Measurements from ENCODE around the gene NAGS. TPM values are rescaled to one million over a fixed set of nuclear protein-coding genes. Genes with fewer than 3 reads are reported as not detected.

NAGS gene
- total RNA-seq, 1 donor from 2014 or later: under 0.01 TPM

DNA sequence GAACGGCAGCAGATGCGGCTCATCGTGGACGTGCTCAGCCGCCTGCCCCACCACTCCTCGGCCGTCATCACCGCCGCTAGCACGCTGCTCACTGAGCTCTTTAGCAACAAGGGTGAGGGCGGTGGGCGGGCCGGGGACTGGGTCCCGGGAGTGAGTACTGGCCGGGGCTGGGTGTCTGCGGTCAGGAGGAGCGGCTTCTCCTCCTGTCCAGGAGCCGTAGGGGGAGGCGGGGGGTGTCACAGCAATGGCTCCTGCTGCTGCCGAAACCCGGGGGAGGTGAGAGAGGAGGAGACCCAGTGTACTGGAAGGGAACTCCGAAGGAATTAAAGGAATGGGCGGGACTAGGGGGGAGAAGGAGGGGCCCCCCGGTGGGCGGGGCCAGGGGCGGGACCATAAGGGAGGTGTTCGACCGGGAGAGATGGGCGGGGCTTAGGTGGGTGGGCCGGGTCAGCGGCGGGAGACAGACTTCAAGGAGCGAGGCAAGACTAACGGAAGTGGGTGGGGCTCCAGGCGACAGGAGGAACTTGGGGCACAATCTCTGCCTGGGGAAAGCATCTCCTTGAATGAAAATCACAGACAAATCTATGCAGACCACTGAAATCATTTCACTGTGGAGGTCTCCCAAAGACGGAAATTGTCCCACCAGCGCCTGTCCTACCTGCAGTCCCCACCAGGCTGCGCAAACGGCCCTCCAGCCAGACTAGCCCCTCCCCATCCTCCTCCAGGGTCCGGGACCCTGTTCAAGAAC lies 2.4 kb downstream of the NAGS start:
- H3K27ac ChIP-seq (ENCODE audit: low read depth, low read length): no peak overlapping the region
- peak overlapping the region; percentile 71 to 78 (median 73) for H3K4me3 ChIP-seq (ENCODE audit: low read length in 3 of 3)
- H3K36me3 ChIP-seq (ENCODE audit: control insufficient read depth in 3 of 3, insufficient read depth in 3 of 3, low read length in 3 of 3): peaks cover 3 to 13% (median 10%) of the 10 kb centered on the region in 3 donors
- no peaks in the 10 kb centered on the region for H3K9me3 ChIP-seq (ENCODE audit: control insufficient read depth in 3 of 3, low read length in 3 of 3)
- peak overlapping the region; percentile 53 to 74 (median 65) for H3K9ac ChIP-seq (ENCODE audit: low read depth in 1 of 3, low read length in 3 of 3)
- H3K27me3 ChIP-seq (ENCODE audit: control insufficient read depth in 3 of 3, insufficient read depth in 3 of 3, low read length in 3 of 3): peaks cover 33 to 58% (median 41%) of the 10 kb centered on the region in 3 donors
- peaks cover 28 to 38% (median 34%) of the 10 kb centered on the region in 3 donors for H3K4me1 ChIP-seq (ENCODE audit: control insufficient read depth in 3 of 3, insufficient read depth in 3 of 3, low read length in 3 of 3)

DNA sequence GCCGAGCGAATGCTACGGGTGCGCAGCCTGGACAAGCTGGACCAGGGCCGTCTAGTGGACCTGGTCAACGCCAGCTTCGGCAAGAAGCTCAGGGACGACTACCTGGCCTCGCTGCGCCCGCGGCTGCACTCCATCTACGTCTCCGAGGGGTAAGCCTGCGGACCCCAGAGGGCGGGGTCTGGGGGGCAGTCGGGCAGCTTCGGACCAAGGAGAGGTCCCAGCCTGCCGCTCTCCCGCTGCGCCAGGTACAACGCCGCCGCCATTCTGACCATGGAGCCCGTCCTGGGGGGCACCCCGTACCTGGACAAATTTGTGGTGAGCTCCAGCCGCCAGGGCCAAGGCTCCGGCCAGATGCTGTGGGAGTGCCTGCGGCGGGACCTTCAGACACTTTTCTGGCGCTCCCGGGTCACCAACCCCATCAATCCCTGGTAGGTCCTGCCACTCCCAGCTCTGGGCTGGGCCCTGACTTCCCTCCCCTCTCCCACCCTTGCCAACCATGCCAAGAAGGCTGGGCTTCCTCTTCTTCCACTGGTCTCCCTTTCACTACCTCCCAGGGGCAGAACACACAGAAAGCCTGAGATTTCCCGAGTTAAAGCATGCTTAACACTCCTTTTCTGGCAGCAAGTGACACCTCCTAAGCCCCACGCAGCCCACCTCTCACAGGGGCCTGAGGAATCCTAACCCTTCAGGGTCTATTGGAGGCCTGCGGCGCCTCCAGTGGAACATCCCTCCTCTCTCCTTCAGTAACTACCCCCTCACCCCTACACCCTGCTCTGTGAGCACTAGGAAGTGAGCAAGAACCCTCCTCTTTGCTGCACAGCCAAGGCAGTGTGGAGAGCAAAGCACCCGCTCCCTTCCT lies 3.2 kb downstream of the NAGS start:
- Histone ChIP-seq H3K9me3 (ENCODE audit: control insufficient read depth in 3 of 3, low read length in 3 of 3) (no peaks in the 10 kb centered on the region), H3K4me3 (ENCODE audit: low read length in 3 of 3) (peak overlapping the region; percentile 71 to 78 (median 73)), H3K4me1 (ENCODE audit: control insufficient read depth in 3 of 3, insufficient read depth in 3 of 3, low read length in 3 of 3) (peaks cover 28 to 38% (median 34%) of the 10 kb centered on the region in 3 donors), H3K27ac (ENCODE audit: low read depth, low read length) (no peak overlapping the region), H3K27me3 (ENCODE audit: control insufficient read depth in 3 of 3, insufficient read depth in 3 of 3, low read length in 3 of 3) (peaks cover 28 to 50% (median 35%) of the 10 kb centered on the region in 3 donors), H3K36me3 (ENCODE audit: control insufficient read depth in 3 of 3, insufficient read depth in 3 of 3, low read length in 3 of 3) (peaks cover 9 to 17% (median 16%) of the 10 kb centered on the region in 3 donors), H3K9ac (ENCODE audit: low read depth in 1 of 3, low read length in 3 of 3) (peak overlapping the region; percentile 53 to 74 (median 65))

DNA sequence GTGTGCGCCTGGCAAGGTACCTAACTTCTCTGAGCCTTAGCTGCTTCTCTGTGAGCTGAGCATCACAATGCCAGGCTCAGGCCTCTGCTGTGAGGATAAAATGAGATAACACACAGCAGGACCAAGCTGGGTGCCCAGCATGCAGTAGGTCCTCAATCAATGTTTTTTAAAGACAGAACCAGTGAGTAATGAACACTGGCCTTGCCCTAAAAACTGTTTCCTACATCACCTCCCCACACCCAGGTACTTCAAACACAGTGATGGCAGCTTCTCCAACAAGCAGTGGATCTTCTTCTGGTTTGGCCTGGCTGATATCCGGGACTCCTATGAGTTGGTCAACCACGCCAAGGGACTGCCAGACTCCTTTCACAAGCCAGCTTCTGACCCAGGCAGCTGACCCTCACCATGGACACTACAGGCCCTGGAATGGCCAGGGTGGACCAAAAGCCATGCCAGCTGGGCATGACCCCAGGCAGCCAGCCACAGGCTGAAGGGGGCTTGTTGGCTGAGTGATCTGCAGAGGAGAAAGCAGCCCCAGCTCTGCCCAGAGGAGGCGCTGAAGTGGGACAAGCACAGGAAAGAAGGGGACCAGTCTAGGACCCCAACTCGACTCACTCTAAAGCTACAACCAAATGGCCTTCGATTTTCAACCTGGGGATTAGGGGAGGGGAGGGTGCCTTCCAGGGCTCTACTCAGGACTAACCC lies 3.9 kb downstream of the NAGS start:
- H3K9ac ChIP-seq (ENCODE audit: low read depth in 1 of 3, low read length in 3 of 3): no peak overlapping the region
- no peaks in the 10 kb centered on the region for H3K9me3 ChIP-seq (ENCODE audit: control insufficient read depth in 3 of 3, low read length in 3 of 3)
- peaks cover 9 to 21% (median 17%) of the 10 kb centered on the region in 3 donors for H3K36me3 ChIP-seq (ENCODE audit: control insufficient read depth in 3 of 3, insufficient read depth in 3 of 3, low read length in 3 of 3)
- H3K4me3 ChIP-seq (ENCODE audit: low read length in 3 of 3): peak overlapping the region; percentile 71 to 78 (median 73)
- peaks cover 28 to 48% (median 33%) of the 10 kb centered on the region in 3 donors for H3K27me3 ChIP-seq (ENCODE audit: control insufficient read depth in 3 of 3, insufficient read depth in 3 of 3, low read length in 3 of 3)
- H3K27ac ChIP-seq (ENCODE audit: low read depth, low read length): no peak overlapping the region
- H3K4me1 ChIP-seq (ENCODE audit: control insufficient read depth in 3 of 3, insufficient read depth in 3 of 3, low read length in 3 of 3): peaks cover 28 to 38% (median 34%) of the 10 kb centered on the region in 3 donors

DNA sequence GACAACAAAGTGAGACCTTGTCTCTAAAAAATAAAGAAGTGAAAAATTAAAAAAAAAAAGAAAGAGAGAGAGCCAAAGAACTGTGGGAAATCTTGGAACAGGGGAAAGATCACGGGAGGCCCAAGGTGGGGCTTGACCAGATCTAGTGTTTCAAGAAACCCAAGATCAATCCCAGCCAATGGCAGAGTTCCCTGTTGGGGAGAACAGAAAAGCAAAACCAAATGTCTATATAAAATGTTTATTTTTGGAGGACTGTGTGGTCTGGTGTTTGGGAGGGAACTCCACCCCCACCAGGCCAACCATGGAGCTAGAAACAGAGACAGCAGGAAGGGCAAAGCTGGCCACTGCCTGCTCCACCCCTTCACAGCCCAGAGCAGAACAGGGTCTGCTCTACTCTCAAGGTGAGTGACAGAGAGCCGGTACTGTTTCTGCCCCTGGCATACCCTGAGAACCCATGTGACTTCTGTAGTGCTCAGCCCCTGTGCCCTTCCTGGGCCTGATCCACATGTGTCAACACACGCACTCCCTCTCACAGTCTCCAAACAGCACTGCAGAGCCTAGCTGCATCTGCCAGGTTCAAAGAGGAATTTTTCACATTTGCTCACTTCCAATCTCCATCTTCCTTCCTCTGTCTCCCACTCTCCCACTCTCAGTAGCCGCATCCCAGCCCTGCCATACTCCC lies 6.7 kb downstream of the NAGS start:
- Histone ChIP-seq H3K4me1 (ENCODE audit: control insufficient read depth in 3 of 3, insufficient read depth in 3 of 3, low read length in 3 of 3) (peaks cover 29 to 41% (median 35%) of the 10 kb centered on the region in 3 donors), H3K4me3 (ENCODE audit: low read length in 3 of 3) (no peak overlapping the region), H3K9me3 (ENCODE audit: control insufficient read depth in 3 of 3, low read length in 3 of 3) (no peaks in the 10 kb centered on the region), H3K27me3 (ENCODE audit: control insufficient read depth in 3 of 3, insufficient read depth in 3 of 3, low read length in 3 of 3) (peaks cover 8 to 23% (median 15%) of the 10 kb centered on the region in 3 donors), H3K9ac (ENCODE audit: low read depth in 1 of 3, low read length in 3 of 3) (no peak overlapping the region), H3K27ac (ENCODE audit: low read depth, low read length) (no peak overlapping the region), H3K36me3 (ENCODE audit: control insufficient read depth in 3 of 3, insufficient read depth in 3 of 3, low read length in 3 of 3) (peaks cover 11 to 21% (median 17%) of the 10 kb centered on the region in 3 donors)

DNA sequence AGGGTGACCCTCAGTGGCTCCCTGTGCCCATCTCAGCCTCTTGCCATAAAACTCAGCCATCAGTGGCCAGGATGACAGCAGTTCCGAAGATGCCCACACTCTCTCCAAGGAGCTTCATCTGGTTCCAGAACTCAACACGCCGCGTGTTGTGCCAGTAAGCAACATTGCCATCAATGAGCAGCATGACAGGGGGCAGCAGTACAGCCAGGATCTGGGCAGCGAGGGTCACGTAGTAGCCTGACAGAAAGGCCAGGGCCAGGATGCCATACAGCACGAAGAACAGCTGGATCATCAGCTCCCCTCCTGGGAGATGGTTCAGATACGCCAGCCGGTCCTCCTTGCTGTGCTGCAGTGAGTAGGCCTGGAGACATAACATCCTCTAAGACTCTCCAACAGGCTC lies 7.5 kb downstream of the NAGS start:
- Histone ChIP-seq H3K4me1 (ENCODE audit: control insufficient read depth in 3 of 3, insufficient read depth in 3 of 3, low read length in 3 of 3) (peaks cover 23 to 36% (median 29%) of the 10 kb centered on the region in 3 donors), H3K27ac (ENCODE audit: low read depth, low read length) (no peak overlapping the region), H3K36me3 (ENCODE audit: control insufficient read depth in 3 of 3, insufficient read depth in 3 of 3, low read length in 3 of 3) (peaks cover 11 to 21% (median 17%) of the 10 kb centered on the region in 3 donors), H3K9ac (ENCODE audit: low read depth in 1 of 3, low read length in 3 of 3) (no peak overlapping the region), H3K9me3 (ENCODE audit: control insufficient read depth in 3 of 3, low read length in 3 of 3) (no peaks in the 10 kb centered on the region), H3K27me3 (ENCODE audit: control insufficient read depth in 3 of 3, insufficient read depth in 3 of 3, low read length in 3 of 3) (peaks cover 4 to 17% (median 10%) of the 10 kb centered on the region in 3 donors), H3K4me3 (ENCODE audit: low read length in 3 of 3) (no peak overlapping the region)

DNA sequence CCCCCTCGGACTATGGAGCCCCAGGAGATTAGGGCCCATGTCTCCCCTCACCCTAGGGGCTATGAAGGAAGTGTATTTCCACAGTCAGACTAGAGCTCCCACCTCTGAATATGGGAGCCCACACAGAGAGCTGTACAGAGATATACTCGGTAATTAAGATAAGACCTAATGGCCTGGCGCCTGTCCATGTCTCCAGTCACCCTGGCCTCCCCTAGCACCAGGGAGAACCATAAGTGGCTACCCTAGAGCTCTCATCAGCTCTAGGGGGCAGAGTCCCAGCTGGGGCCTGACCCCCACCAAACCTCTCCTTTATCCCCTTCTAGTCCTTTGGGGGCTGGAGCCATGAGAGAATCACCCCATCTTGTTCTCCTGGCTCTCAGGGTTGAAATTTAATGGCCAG lies 8.0 kb downstream of the NAGS start:
- H3K9ac ChIP-seq (ENCODE audit: low read depth in 1 of 3, low read length in 3 of 3): no peak overlapping the region
- peaks cover 0 to 13% (median 10%) of the 10 kb centered on the region in 3 donors for H3K27me3 ChIP-seq (ENCODE audit: control insufficient read depth in 3 of 3, insufficient read depth in 3 of 3, low read length in 3 of 3)
- H3K36me3 ChIP-seq (ENCODE audit: control insufficient read depth in 3 of 3, insufficient read depth in 3 of 3, low read length in 3 of 3): peaks cover 11 to 21% (median 17%) of the 10 kb centered on the region in 3 donors
- H3K9me3 ChIP-seq (ENCODE audit: control insufficient read depth in 3 of 3, low read length in 3 of 3): no peaks in the 10 kb centered on the region
- no peak overlapping the region for H3K27ac ChIP-seq (ENCODE audit: low read depth, low read length)
- H3K4me1 ChIP-seq (ENCODE audit: control insufficient read depth in 3 of 3, insufficient read depth in 3 of 3, low read length in 3 of 3): peaks cover 18 to 31% (median 24%) of the 10 kb centered on the region in 3 donors
- H3K4me3 ChIP-seq (ENCODE audit: low read length in 3 of 3): no peak overlapping the region

DNA sequence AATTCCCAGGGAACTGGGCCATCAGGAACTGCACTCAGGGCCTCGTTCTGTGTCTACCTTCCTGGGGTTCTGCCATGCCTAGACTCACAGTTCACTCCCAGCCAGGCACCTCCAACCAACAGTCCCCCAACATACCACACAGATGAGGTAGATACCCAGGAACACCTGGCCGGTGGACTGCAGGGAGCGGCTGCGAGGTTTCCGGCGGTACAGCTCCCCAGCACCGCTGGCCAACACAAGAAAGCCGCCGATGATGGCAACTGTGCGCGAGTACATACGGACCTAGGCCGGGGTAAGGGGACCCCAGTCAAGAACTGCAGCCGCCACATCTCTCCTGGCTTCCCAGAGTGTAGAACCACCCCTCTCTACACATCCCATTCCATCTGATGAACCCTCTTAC lies 8.5 kb downstream of the NAGS start:
- Histone ChIP-seq H3K9ac (ENCODE audit: low read depth in 1 of 3, low read length in 3 of 3) (no peak overlapping the region), H3K9me3 (ENCODE audit: control insufficient read depth in 3 of 3, low read length in 3 of 3) (no peaks in the 10 kb centered on the region), H3K27me3 (ENCODE audit: control insufficient read depth in 3 of 3, insufficient read depth in 3 of 3, low read length in 3 of 3) (peaks cover 0 to 9% (median 6%) of the 10 kb centered on the region in 3 donors), H3K27ac (ENCODE audit: low read depth, low read length) (no peak overlapping the region), H3K4me1 (ENCODE audit: control insufficient read depth in 3 of 3, insufficient read depth in 3 of 3, low read length in 3 of 3) (peaks cover 13 to 26% (median 20%) of the 10 kb centered on the region in 3 donors), H3K4me3 (ENCODE audit: low read length in 3 of 3) (no peak overlapping the region), H3K36me3 (ENCODE audit: control insufficient read depth in 3 of 3, insufficient read depth in 3 of 3, low read length in 3 of 3) (peaks cover 11 to 21% (median 17%) of the 10 kb centered on the region in 3 donors)

DNA sequence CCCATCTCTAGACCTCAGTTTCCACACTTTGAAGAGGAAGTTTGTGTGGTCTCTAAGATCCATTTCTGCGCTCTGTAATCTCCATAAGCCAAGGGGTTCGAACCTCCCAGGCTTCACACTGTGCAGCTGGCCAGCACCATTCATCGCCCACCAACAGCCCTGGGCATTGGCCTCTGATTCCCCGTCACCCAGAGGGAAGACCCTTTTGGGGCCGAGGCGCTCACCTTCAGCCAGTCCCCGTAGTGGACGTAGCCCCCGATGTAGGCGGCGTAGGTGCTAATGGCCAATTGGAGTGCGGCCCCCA lies 9.7 kb downstream of the NAGS start:
- Histone ChIP-seq H3K36me3 (ENCODE audit: control insufficient read depth in 3 of 3, insufficient read depth in 3 of 3, low read length in 3 of 3) (peaks cover 11 to 21% (median 17%) of the 10 kb centered on the region in 3 donors), H3K27ac (ENCODE audit: low read depth, low read length) (peak overlapping the region; percentile 50), H3K4me3 (ENCODE audit: low read length in 3 of 3) (peak overlapping the region; percentile 97 to 99 (median 98)), H3K9me3 (ENCODE audit: control insufficient read depth in 3 of 3, low read length in 3 of 3) (no peaks in the 10 kb centered on the region), H3K9ac (ENCODE audit: low read depth in 1 of 3, low read length in 3 of 3) (peak overlapping the region; percentile 88 to 99 (median 98)), H3K27me3 (ENCODE audit: control insufficient read depth in 3 of 3, insufficient read depth in 3 of 3, low read length in 3 of 3) (no peaks in the 10 kb centered on the region), H3K4me1 (ENCODE audit: control insufficient read depth in 3 of 3, insufficient read depth in 3 of 3, low read length in 3 of 3) (peaks cover 13 to 18% (median 14%) of the 10 kb centered on the region in 3 donors)
